Adrenal gland (tissue), 5 donors: ENCODE measurements around the gene CASP1.

Source experiments
- POLR2A ChIP-seq, 2 donors: fragments of 450-650 bp; IDR thresholded peaks; one replicate each; pipeline ENCODE4 v1.6.1; 2017; ENCODE audit warnings: antibody characterized with exemption in 2 of 2, mild to moderate bottlenecking in 2 of 2, moderate library complexity in 1 of 2
- TF ChIP-seq, protein P1 (sequence below), 6 experiments: fragments of 450-650 bp in 4 of 6; fragments of 200-600 bp in 2 of 6; sonication (generic) in 1 of 6; IDR thresholded peaks; 1 replicate in 5 of 6; 2 replicates in 1 of 6; pipeline versions ENCODE4 v1.5.1 to v1.8.0; 2016 to 2021; ENCODE audit warnings: antibody characterized with exemption in 6 of 6, mild to moderate bottlenecking in 2 of 6, moderate library complexity in 1 of 6
- donor health status: DM: no; HTN: no; CAD: no.

DNA sequence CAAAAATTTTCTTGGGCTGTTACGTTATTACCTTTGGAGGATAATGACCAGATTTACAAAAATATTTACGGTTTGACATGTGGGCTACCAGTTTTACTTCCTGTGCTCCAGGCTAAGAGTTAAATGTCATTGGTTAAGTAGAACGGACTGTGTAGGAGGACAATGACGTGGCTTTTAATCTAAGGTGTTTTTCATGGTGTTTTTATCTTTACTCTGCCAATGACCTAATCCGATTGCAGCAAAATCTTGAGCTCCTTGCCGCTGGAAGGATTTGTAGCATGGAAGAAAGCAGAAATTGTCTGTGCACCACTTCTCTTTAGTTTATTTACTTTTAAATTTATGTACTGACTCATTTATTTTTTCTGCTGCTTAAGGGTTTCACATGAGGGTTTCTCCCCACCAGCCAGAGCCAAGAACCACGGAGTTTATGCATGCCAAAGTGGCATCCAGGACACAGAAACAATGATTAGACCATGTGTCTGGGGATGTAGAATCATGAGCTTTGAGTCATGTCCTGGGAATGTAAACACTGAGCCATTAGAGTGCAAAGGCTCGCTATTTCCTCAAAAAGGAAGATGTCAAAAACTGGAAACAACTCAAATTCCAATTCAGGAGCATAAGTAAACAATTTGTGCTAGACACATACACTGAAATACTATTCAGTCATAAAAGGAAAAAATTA lies 12.1 kb upstream of the CASP1 start:
- no peak for TF ChIP-seq POLR2A (IDR thresholded peaks at IDR 0.05)
- TF ChIP-seq, protein P1, sequence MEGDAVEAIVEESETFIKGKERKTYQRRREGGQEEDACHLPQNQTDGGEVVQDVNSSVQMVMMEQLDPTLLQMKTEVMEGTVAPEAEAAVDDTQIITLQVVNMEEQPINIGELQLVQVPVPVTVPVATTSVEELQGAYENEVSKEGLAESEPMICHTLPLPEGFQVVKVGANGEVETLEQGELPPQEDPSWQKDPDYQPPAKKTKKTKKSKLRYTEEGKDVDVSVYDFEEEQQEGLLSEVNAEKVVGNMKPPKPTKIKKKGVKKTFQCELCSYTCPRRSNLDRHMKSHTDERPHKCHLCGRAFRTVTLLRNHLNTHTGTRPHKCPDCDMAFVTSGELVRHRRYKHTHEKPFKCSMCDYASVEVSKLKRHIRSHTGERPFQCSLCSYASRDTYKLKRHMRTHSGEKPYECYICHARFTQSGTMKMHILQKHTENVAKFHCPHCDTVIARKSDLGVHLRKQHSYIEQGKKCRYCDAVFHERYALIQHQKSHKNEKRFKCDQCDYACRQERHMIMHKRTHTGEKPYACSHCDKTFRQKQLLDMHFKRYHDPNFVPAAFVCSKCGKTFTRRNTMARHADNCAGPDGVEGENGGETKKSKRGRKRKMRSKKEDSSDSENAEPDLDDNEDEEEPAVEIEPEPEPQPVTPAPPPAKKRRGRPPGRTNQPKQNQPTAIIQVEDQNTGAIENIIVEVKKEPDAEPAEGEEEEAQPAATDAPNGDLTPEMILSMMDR (IDR thresholded peaks at IDR 0.05): no peak
